ENCODE results near the gene TPSD1.

The TPSD1 gene

DNA sequence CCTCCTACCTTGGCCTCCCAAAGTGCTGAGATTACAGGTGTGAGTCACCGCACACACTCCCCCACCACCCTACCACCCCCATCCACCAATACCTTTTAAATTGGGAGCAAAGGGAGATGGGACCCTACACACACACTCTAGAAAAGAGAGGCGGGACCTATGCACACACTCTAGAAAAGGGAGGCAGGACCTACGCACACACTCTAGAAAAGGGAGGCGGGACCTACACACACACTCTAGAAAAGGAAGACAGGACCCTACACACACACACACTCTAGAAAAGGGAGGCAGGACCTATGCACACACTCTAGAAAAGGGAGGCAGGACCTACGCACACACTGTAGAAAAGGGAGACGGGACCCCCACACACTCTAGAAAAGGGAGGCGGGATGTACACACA lies 18.9 kb downstream of the TPSD1 start:
- Histone ChIP-seq H3K4me1 (ENCODE audit: control extremely low read depth in 1 of 4, control insufficient read depth in 4 of 4, insufficient read depth in 4 of 4, low read length in 3 of 4) (peaks cover 0 to 11% (median 5%) of the 10 kb centered on the region in 4 experiments), H3K9me3 (ENCODE audit: control extremely low read depth in 1 of 5, control insufficient read depth in 4 of 5, insufficient read depth in 2 of 5, low read depth in 1 of 5, low read length in 4 of 5) (no peaks in the 10 kb centered on the region), H3K36me3 (ENCODE audit: control insufficient read depth in 4 of 4, insufficient read depth in 4 of 4, low read length in 3 of 4) (no peaks in the 10 kb centered on the region), H3K27me3 (replicated peaks in 2 of 5; ENCODE audit: control insufficient read depth in 4 of 5, insufficient read depth in 5 of 5, low read length in 4 of 5) (peaks cover 0 to 57% (median 6%) of the 10 kb centered on the region in 5 experiments), H3K4me3 (ENCODE audit: control insufficient read depth in 1 of 7, extremely low read depth in 1 of 7, insufficient read depth in 4 of 7, low read depth in 2 of 7, low read length in 6 of 7) (no peak overlapping the region), H3K27ac (ENCODE audit: insufficient read depth in 1 of 2, low read depth in 1 of 2, low read length in 2 of 2, poor library complexity in 1 of 2, severe bottlenecking in 2 of 2) (no peak overlapping the region)
- ChIA-PET CTCF (no interaction called here), POLR2A (interaction anchor here (0.6 kb wide), 1 partner anchor 51 kb away, joined by 4 read pairs; no protein-coding TSS in a partner anchor)
- WGBS (ENCODE audit: insufficient coverage) = no CpG with 5 or more reads among the region's 7 CpGs
- peak in 2 of 3 donors; percentile 34 to 52 for DNase-seq

GRCh38 chr16:1275791-1276579 lies 20.1 kb downstream of the TPSD1 start:
- POLR2A ChIA-PET = no interaction called here
- peaks cover 0 to 68% (median 6%) of the 10 kb centered on the region in 5 experiments for H3K27me3 ChIP-seq (replicated peaks in 2 of 5; ENCODE audit: control insufficient read depth in 4 of 5, insufficient read depth in 5 of 5, low read length in 4 of 5)
- H3K27ac ChIP-seq (ENCODE audit: insufficient read depth in 1 of 2, low read depth in 1 of 2, low read length in 2 of 2, poor library complexity in 1 of 2, severe bottlenecking in 2 of 2) = no peak overlapping the region
- H3K4me1 ChIP-seq (ENCODE audit: control extremely low read depth in 1 of 4, control insufficient read depth in 4 of 4, insufficient read depth in 4 of 4, low read length in 3 of 4) = peaks cover 0 to 11% (median 5%) of the 10 kb centered on the region in 4 experiments
- DNase-seq = no peak
- H3K9me3 ChIP-seq (ENCODE audit: control extremely low read depth in 1 of 5, control insufficient read depth in 4 of 5, insufficient read depth in 2 of 5, low read depth in 1 of 5, low read length in 4 of 5) = no peaks in the 10 kb centered on the region
- no peak overlapping the region for H3K4me3 ChIP-seq (ENCODE audit: control insufficient read depth in 1 of 7, extremely low read depth in 1 of 7, insufficient read depth in 4 of 7, low read depth in 2 of 7, low read length in 6 of 7)
- WGBS (ENCODE audit: insufficient coverage) = 87% methylated on average over 27 of the region's 30 CpGs
- no peaks in the 10 kb centered on the region for H3K36me3 ChIP-seq (ENCODE audit: control insufficient read depth in 4 of 4, insufficient read depth in 4 of 4, low read length in 3 of 4)
- CTCF ChIA-PET = no interaction called here

DNA sequence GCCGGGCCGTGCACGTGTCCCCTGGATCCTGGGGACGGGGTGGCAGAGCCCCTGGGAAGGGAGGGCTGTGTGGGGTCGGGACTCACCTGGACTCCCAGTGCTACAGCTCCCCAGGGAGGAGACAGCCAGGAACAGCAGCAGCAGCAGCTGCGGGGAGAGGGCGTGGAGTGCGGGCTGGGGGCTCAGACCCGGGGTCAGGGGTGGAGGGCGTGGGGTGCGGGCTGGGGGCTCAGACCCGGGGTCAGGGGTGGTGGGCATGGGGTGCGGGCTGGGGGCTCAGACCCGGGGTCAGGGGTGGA lies 20.7 kb downstream of the TPSD1 start:
- Histone ChIP-seq H3K27ac (ENCODE audit: insufficient read depth in 1 of 2, low read depth in 1 of 2, low read length in 2 of 2, poor library complexity in 1 of 2, severe bottlenecking in 2 of 2) (no peak overlapping the region), H3K9me3 (ENCODE audit: control extremely low read depth in 1 of 5, control insufficient read depth in 4 of 5, insufficient read depth in 2 of 5, low read depth in 1 of 5, low read length in 4 of 5) (no peaks in the 10 kb centered on the region), H3K4me3 (ENCODE audit: control insufficient read depth in 1 of 7, extremely low read depth in 1 of 7, insufficient read depth in 4 of 7, low read depth in 2 of 7, low read length in 6 of 7) (no peak overlapping the region), H3K27me3 (replicated peaks in 2 of 5; ENCODE audit: control insufficient read depth in 4 of 5, insufficient read depth in 5 of 5, low read length in 4 of 5) (peaks cover 0 to 68% (median 6%) of the 10 kb centered on the region in 5 experiments), H3K36me3 (ENCODE audit: control insufficient read depth in 4 of 4, insufficient read depth in 4 of 4, low read length in 3 of 4) (no peaks in the 10 kb centered on the region), H3K4me1 (ENCODE audit: control extremely low read depth in 1 of 4, control insufficient read depth in 4 of 4, insufficient read depth in 4 of 4, low read length in 3 of 4) (peaks cover 0 to 8% (median 4%) of the 10 kb centered on the region in 4 experiments)
- WGBS (ENCODE audit: insufficient coverage) = 92% methylated on average over 10 of the region's 14 CpGs
- DNase-seq = no peak
- ChIA-PET CTCF (no interaction called here), POLR2A (no interaction called here)

DNA sequence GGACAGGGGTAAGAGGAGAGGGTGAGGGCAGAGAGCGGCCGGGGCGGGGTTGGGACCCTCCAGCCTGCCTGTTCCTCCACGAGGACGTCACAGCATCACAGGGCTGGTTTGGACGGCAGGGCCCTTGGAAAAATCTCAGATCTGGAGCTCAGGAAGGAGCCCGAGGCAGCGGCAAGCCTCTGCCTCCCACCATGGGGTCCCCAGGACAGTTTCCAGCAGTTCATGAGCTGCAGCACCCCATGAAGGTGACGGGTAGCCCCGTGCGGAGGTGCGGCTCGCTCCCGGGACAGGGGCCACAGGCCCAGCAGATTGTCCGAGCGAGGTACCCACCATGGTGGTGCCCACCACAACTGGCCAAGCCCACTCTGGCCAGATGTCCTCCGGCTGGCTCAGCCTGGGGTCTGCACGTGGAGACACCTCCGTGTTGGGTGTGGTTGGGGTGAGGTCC lies 21.3 kb downstream of the TPSD1 start:
- WGBS (ENCODE audit: insufficient coverage) = 55% methylated on average over 8 of the region's 19 CpGs
- H3K4me3 ChIP-seq (ENCODE audit: control insufficient read depth in 1 of 7, extremely low read depth in 1 of 7, insufficient read depth in 4 of 7, low read depth in 2 of 7, low read length in 6 of 7) = no peak overlapping the region
- no peak for DNase-seq
- ChIA-PET POLR2A (no interaction called here), CTCF (interaction anchor here (0.6 kb wide), 1 partner anchor 10 kb away, joined by 3 read pairs; no protein-coding TSS in a partner anchor)
- no peaks in the 10 kb centered on the region for H3K9me3 ChIP-seq (ENCODE audit: control extremely low read depth in 1 of 5, control insufficient read depth in 4 of 5, insufficient read depth in 2 of 5, low read depth in 1 of 5, low read length in 4 of 5)
- peaks cover 0 to 68% (median 6%) of the 10 kb centered on the region in 5 experiments for H3K27me3 ChIP-seq (replicated peaks in 2 of 5; ENCODE audit: control insufficient read depth in 4 of 5, insufficient read depth in 5 of 5, low read length in 4 of 5)
- H3K27ac ChIP-seq (ENCODE audit: insufficient read depth in 1 of 2, low read depth in 1 of 2, low read length in 2 of 2, poor library complexity in 1 of 2, severe bottlenecking in 2 of 2) = no peak overlapping the region
- H3K36me3 ChIP-seq (ENCODE audit: control insufficient read depth in 4 of 4, insufficient read depth in 4 of 4, low read length in 3 of 4) = no peaks in the 10 kb centered on the region
- peaks cover 0 to 2% (median under 1%) of the 10 kb centered on the region in 4 experiments for H3K4me1 ChIP-seq (ENCODE audit: control extremely low read depth in 1 of 4, control insufficient read depth in 4 of 4, insufficient read depth in 4 of 4, low read length in 3 of 4)

- no peak overlapping the region for H3K27ac ChIP-seq (ENCODE audit: insufficient read depth in 1 of 2, low read depth in 1 of 2, low read length in 2 of 2, poor library complexity in 1 of 2, severe bottlenecking in 2 of 2)
- 23% methylated on average over 19 of the region's 21 CpGs for WGBS (ENCODE audit: insufficient coverage)
Measured at GRCh38 chr16:1277617-1278282, 21.9 kb downstream of the TPSD1 start.

GRCh38 chr16:1278477-1278876 lies 22.6 kb downstream of the TPSD1 start:
- peaks cover 0 to 11% (median 1%) of the 10 kb centered on the region in 4 experiments for H3K4me1 ChIP-seq (ENCODE audit: control extremely low read depth in 1 of 4, control insufficient read depth in 4 of 4, insufficient read depth in 4 of 4, low read length in 3 of 4)
- POLR2A ChIA-PET = no interaction called here
- H3K27me3 ChIP-seq (replicated peaks in 2 of 5; ENCODE audit: control insufficient read depth in 4 of 5, insufficient read depth in 5 of 5, low read length in 4 of 5) = peaks cover 0 to 62% (median 6%) of the 10 kb centered on the region in 5 experiments
- WGBS (ENCODE audit: insufficient coverage) = 15% methylated on average over 15 of the region's 18 CpGs
- CTCF ChIA-PET = interaction anchor here (1.0 kb wide), 1 partner anchor 26 kb away, joined by 3 read pairs; no protein-coding TSS in a partner anchor
- H3K36me3 ChIP-seq (ENCODE audit: control insufficient read depth in 4 of 4, insufficient read depth in 4 of 4, low read length in 3 of 4) = no peaks in the 10 kb centered on the region
- no peak overlapping the region for H3K4me3 ChIP-seq (ENCODE audit: control insufficient read depth in 1 of 7, extremely low read depth in 1 of 7, insufficient read depth in 4 of 7, low read depth in 2 of 7, low read length in 6 of 7)
- H3K27ac ChIP-seq (ENCODE audit: insufficient read depth in 1 of 2, low read depth in 1 of 2, low read length in 2 of 2, poor library complexity in 1 of 2, severe bottlenecking in 2 of 2) = no peak overlapping the region
- H3K9me3 ChIP-seq (ENCODE audit: control extremely low read depth in 1 of 5, control insufficient read depth in 4 of 5, insufficient read depth in 2 of 5, low read depth in 1 of 5, low read length in 4 of 5) = no peaks in the 10 kb centered on the region
- peak in 1 of 3 donors; percentile 25 for DNase-seq

More at GRCh38 chr16:1277617-1278282, 21.9 kb downstream of the TPSD1 start:
- Histone ChIP-seq H3K4me3 (ENCODE audit: control insufficient read depth in 1 of 7, extremely low read depth in 1 of 7, insufficient read depth in 4 of 7, low read depth in 2 of 7, low read length in 6 of 7) (no peak overlapping the region), H3K4me1 (ENCODE audit: control extremely low read depth in 1 of 4, control insufficient read depth in 4 of 4, insufficient read depth in 4 of 4, low read length in 3 of 4) (peaks cover 0 to 4% (median 0%) of the 10 kb centered on the region in 4 experiments), H3K9me3 (ENCODE audit: control extremely low read depth in 1 of 5, control insufficient read depth in 4 of 5, insufficient read depth in 2 of 5, low read depth in 1 of 5, low read length in 4 of 5) (no peaks in the 10 kb centered on the region), H3K27me3 (replicated peaks in 2 of 5; ENCODE audit: control insufficient read depth in 4 of 5, insufficient read depth in 5 of 5, low read length in 4 of 5) (peaks cover 0 to 67% (median 6%) of the 10 kb centered on the region in 5 experiments), H3K36me3 (ENCODE audit: control insufficient read depth in 4 of 4, insufficient read depth in 4 of 4, low read length in 3 of 4) (no peaks in the 10 kb centered on the region)
- POLR2A ChIA-PET = no interaction called here
- DNase-seq = no peak
- CTCF ChIA-PET = interaction anchor here (0.6 to 1.0 kb wide), 2 partner anchors 10 to 26 kb away, joined by 3 read pairs; no protein-coding TSS in a partner anchor

Measured in common myeloid progenitor, CD34-positive (primary cell).